ENCODE measurements around the gene NAALADL2.
"Not testable (repeated sequence)": the region's sequence is repeated elsewhere in the genome, so short reads cannot be mapped to it uniquely, and the experiment has no call there.

Gene NAALADL2

DNA sequence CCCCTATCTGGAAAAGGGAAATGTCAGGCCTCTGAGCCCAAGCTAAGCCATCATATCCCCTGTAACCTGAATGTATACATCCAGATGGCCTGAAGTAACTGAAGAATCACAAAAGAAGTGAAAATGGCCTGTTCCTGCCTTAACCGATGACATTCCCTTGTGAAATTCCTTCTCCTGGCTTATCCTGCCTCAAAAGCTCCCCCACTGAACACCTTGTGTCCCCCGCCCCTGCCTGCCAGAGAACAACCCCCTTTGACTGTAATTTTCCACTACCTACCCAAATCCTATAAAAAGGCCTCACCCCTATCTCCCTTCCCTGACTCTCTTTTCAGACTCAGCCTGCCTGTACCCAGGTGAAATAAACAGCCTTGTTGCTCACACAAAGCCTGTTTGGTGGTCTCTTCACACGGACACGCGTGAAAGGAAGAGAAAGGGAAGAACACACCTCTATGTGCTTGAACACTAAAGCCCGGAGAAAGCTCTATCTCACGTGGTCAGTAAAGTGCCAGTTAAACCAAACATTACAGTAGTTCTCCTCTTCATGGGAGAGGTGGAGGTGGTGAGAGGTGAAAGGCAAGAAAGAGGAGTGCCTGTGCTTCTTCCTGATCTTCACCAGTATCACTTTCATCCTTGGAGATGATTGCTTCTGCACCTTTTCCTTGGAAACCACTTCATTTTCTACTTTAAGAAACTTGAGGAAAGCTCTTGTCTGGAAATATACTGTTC lies 963.8 kb downstream of the NAALADL2 start:
- not testable (repeated sequence) for DNase-seq

GRCh38 chr3:175825016-175825580 lies 966.0 kb downstream of the NAALADL2 start:
- DNase-seq: not testable (repeated sequence)

- DNase-seq: no peak
These were observed 967.6 kb downstream of the NAALADL2 start for GRCh38 chr3:175826759-175827158.

DNA sequence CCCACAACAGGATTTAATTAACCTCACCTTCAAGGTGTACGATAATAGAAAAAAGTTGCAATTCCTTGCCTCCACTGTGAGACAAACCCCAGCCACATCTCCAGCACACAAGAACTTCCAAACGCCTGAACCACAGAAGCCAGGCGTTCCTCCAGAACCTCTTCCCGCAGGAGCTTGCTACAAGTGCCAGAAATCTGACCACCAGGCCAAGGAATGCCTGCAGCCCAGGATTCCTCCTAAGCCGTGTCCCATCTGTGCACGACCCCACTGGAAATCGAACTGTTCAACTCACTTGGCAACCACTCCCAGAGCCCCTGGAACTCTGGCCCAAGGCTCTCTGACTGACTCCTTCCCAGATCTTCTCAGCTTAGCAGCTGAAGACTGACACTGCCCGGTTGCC lies 970.7 kb downstream of the NAALADL2 start:
- DNase-seq: not testable (repeated sequence)

DNA sequence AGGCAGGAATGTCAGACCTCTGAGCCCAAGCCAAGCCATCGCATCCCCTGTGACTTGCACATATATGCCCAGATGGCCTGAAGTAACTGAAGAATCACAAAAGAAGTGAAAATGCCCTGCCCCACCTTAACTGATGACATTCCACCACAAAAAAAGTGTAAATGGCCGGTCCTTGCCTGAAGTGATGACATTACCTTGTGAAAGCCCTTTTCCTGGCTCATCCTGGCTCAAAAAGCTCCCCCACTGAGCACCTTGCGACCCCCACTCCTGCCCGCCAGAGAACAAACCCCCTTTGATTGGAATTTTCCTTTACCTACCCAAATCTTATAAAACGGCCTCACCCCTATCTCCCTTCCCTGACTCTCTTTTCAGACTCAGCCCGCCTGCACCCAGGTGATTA lies 976.6 kb downstream of the NAALADL2 start:
- not testable (repeated sequence) for DNase-seq

DNA sequence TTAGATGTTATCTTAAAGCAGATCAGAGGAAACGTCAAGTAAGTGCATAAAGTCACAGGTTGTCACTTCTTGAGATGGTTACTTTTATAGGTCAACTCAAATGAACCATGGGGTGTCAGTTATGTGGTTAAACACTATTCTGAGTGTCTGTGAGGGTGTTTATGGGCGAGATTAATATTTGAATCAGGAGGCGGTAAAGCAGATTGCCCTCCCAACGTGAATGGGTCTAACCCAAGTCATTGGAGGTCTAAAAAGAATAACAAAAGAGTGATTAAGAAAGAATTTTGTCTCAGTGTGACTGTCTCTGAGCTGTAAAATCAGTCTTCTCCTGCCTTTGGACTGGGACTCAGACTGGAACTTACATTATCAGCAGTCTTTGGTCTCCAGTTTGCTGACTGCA lies 977.5 kb downstream of the NAALADL2 start:
- no peak for DNase-seq

GRCh38 chr3:175837962-175838361 lies 978.8 kb downstream of the NAALADL2 start:
- DNase-seq: no peak

- DNase-seq: no peak
These were observed 980.4 kb downstream of the NAALADL2 start for GRCh38 chr3:175839366-175840005.

- DNase-seq: no peak
These were observed 992.4 kb downstream of the NAALADL2 start for GRCh38 chr3:175851541-175851940.

DNA sequence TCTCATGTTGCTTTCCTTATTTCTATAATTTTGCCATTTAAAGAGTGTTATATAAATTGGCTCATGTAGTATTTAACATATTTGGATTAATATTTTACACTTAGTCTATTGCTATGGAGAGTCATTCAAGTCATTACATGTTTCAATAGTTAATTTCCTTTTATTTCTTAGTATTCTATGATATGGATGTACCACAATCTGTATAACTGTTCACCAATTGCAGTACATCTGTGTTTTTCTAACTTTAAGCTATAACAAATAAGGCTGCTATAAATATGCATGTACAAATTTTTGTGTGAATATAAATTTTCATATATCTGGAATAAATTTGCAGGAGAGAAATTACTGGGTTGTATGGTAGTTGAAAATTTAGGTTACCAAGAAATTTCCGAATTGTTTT lies 993.4 kb downstream of the NAALADL2 start:
- DNase-seq: no peak

DNA sequence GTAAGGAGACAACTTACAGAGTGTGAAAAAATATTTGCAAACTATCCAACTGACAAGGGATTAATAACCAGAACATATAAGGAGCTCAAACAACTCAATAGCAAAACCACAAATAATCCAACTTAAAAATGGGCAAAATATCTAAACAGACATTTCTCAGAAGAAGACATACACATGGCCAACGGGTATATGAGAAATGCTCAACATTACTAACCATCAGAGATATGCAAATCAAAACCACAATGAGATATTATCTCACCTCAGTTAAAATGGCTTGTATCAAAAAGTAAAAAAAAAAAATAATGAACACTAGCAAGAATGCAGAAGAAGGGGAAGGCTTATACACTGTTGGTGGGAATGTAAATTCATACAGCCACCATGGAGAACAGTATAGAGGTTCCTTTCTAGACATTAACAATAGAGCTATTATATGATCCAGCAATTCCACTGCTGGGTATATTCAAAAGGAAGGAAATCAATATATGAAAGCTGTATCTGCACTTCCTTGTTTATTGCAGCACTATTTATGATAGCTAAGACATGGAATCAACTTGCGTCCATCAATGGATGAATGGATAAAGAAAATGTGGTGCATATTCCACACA lies 998.6 kb downstream of the NAALADL2 start:
- DNase-seq: no peak

Data from NCI-H146 (cell line).